Karpas-422 (cell line): ENCODE data around the gene CHMP4B. TPM values are rescaled to one million over a fixed set of nuclear protein-coding genes. Genes with fewer than 3 reads are reported as not detected.

ENCODE experiments used
- DNase-seq: peaks from one replicate; pipeline ENCODE4 v3.0.0-alpha.2; 2015
- H2AFZ ChIP-seq: fragments of 200-600 bp; sonication (generic); 2 replicates; pipeline ENCODE4 v1.6.1; 2014; ENCODE audit warnings: antibody characterized with exemption, low read length, mixed read lengths
- H3K27ac ChIP-seq: fragments of 200-600 bp; sonication (generic); 2 replicates; pipeline ENCODE4 v1.5.1; 2014; ENCODE audit warnings: mild to moderate bottlenecking, low read length, moderate library complexity
- H3K27me3 ChIP-seq: fragments of 200-600 bp; sonication (generic); 2 replicates; pipeline ENCODE4 v1.6.1; 2014; ENCODE audit warnings: low read length, mixed read lengths
- H3K36me3 ChIP-seq: fragments of 200-600 bp; sonication (generic); 2 replicates; pipeline ENCODE4 v1.6.1; 2014; ENCODE audit warnings: low read length, mixed read lengths; ENCODE audit not compliant: insufficient read depth
- H3K4me1 ChIP-seq: fragments of 200-600 bp; sonication (generic); 2 replicates; pipeline ENCODE4 v1.6.1; 2014; ENCODE audit warnings: mild to moderate bottlenecking, low read length, mixed read lengths
- H3K4me2 ChIP-seq: fragments of 200-600 bp; sonication (generic); 2 replicates; pipeline ENCODE4 v1.6.1; 2014; ENCODE audit warnings: low read length, low read depth, mild to moderate bottlenecking; ENCODE audit not compliant: poor library complexity, severe bottlenecking
- H3K4me3 ChIP-seq: fragments of 200-600 bp; sonication (generic); 2 replicates; pipeline ENCODE4 v1.5.1; 2014; ENCODE audit warnings: mild to moderate bottlenecking, antibody characterized with exemption, low read length, mixed read lengths
- H3K79me2 ChIP-seq: fragments of 200-600 bp; sonication (generic); 2 replicates; pipeline ENCODE4 v1.6.1; 2014; ENCODE audit warnings: mild to moderate bottlenecking, low read length, mixed read lengths
- H3K9ac ChIP-seq: fragments of 200-600 bp; sonication (generic); 2 replicates; pipeline ENCODE4 v1.6.0; 2014; ENCODE audit warnings: low read length
- H3K9me2 ChIP-seq: fragments of 200-600 bp; sonication (generic), shearing (Covaris generic); replicated peaks from 2 replicates; pipeline ENCODE4 v1.6.0; 2014; ENCODE audit warnings: mild to moderate bottlenecking, low read length, moderate library complexity; ENCODE audit not compliant: insufficient read depth
- H3K9me3 ChIP-seq: fragments of 300-700, 200-600 bp; sonication (generic); 2 replicates; pipeline ENCODE4 v1.6.1; 2014; ENCODE audit warnings: low read length, mixed read lengths
- H4K20me1 ChIP-seq: fragments of 200-600 bp; sonication (generic); 2 replicates; pipeline ENCODE4 v1.6.1; 2014; ENCODE audit warnings: mild to moderate bottlenecking, antibody characterized with exemption, low read length, low read depth; ENCODE audit not compliant: insufficient read depth
- total RNA-seq: library from RNA; depleted of rRNA; stranded (reverse); fragments of >200 nt; shearing (Covaris generic); gene quantifications from 2 replicates; pipeline ENCODE4 v1.2.3, GENCODE V29; 2014; ENCODE audit warnings: low replicate concordance

The CHMP4B gene
- total RNA-seq, 1 experiment from 2014 or later = 33.8 TPM

- Histone ChIP-seq H3K9me2 (no peaks in the 10 kb centered on the region), H2AFZ (no peak overlapping the region), H3K9me3 (no peaks in the 10 kb centered on the region), H3K27ac (no peak overlapping the region), H3K4me3 (no peak overlapping the region), H3K79me2 (peaks cover 98% of the 10 kb centered on the region), H3K4me1 (peaks cover 24% of the 10 kb centered on the region), H3K36me3 (peaks cover 6% of the 10 kb centered on the region; the same call in 1 of the 2 replicates), H4K20me1 (peaks cover 9% of the 10 kb centered on the region; the same call in 1 of the 2 replicates), H3K27me3 (no peaks in the 10 kb centered on the region), H3K4me2 (no peak overlapping the region), H3K9ac (no peak overlapping the region)
- DNase-seq = no peak
Observed at GRCh38 chr20:33832103-33832804, 21.1 kb downstream of the CHMP4B start.

GRCh38 chr20:33833333-33833732, 22.2 kb downstream of the CHMP4B start:
- Histone ChIP-seq H4K20me1 (peaks cover 5% of the 10 kb centered on the region; the same call in 1 of the 2 replicates), H3K9me3 (no peaks in the 10 kb centered on the region)
- DNase-seq = no peak

GRCh38 chr20:33835615-33836172, 24.5 kb downstream of the CHMP4B start:
- DNase-seq = no peak
- Histone ChIP-seq H3K9ac (no peak overlapping the region), H3K4me2 (no peak overlapping the region), H2AFZ (no peak overlapping the region), H3K79me2 (peaks cover 98% of the 10 kb centered on the region), H3K4me3 (no peak overlapping the region), H4K20me1 (peaks cover 4% of the 10 kb centered on the region; the same call in 1 of the 2 replicates), H3K27me3 (no peaks in the 10 kb centered on the region), H3K4me1 (peaks cover 37% of the 10 kb centered on the region), H3K27ac (no peak overlapping the region), H3K9me2 (no peaks in the 10 kb centered on the region), H3K9me3 (no peaks in the 10 kb centered on the region), H3K36me3 (peaks cover 6% of the 10 kb centered on the region; the same call in 1 of the 2 replicates)

More at GRCh38 chr20:33833333-33833732, 22.2 kb downstream of the CHMP4B start:
- Histone ChIP-seq H3K27ac (no peak overlapping the region), H3K4me3 (no peak overlapping the region), H3K9ac (no peak overlapping the region), H3K79me2 (peaks cover 98% of the 10 kb centered on the region), H3K4me2 (no peak overlapping the region), H3K27me3 (no peaks in the 10 kb centered on the region), H3K9me2 (no peaks in the 10 kb centered on the region), H3K36me3 (peaks cover 6% of the 10 kb centered on the region; the same call in 1 of the 2 replicates), H3K4me1 (peaks cover 24% of the 10 kb centered on the region), H2AFZ (no peak overlapping the region)

DNA sequence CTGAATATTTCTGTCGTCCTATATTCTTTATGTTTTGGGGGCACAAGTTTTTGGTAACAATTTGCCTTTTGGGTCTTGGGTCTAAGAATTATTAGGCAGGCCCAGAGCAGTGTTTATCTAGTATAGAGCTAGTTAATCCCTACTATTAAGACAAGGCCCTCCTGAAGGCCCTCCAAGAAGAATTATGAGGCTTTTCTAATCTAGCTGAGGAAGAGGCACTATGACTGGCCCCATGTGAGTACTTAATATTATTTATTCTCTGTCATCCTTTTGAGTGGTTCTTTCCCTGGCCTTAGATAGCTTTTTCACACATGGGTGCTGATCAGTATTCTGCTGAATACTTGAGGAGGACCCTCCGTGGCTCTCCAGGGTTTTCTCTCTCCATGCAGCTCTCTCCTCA, 25.1 kb downstream of the CHMP4B start:
- Histone ChIP-seq H3K4me2 (no peak overlapping the region), H2AFZ (no peak overlapping the region), H3K9ac (no peak overlapping the region), H3K27ac (no peak overlapping the region), H3K27me3 (no peaks in the 10 kb centered on the region), H3K4me1 (peaks cover 43% of the 10 kb centered on the region), H3K9me2 (no peaks in the 10 kb centered on the region), H3K9me3 (no peaks in the 10 kb centered on the region), H3K36me3 (peaks cover 6% of the 10 kb centered on the region; the same call in 1 of the 2 replicates), H3K4me3 (no peak overlapping the region), H3K79me2 (peaks cover 98% of the 10 kb centered on the region), H4K20me1 (peaks cover 4% of the 10 kb centered on the region; the same call in 1 of the 2 replicates)
- no peak for DNase-seq

DNA sequence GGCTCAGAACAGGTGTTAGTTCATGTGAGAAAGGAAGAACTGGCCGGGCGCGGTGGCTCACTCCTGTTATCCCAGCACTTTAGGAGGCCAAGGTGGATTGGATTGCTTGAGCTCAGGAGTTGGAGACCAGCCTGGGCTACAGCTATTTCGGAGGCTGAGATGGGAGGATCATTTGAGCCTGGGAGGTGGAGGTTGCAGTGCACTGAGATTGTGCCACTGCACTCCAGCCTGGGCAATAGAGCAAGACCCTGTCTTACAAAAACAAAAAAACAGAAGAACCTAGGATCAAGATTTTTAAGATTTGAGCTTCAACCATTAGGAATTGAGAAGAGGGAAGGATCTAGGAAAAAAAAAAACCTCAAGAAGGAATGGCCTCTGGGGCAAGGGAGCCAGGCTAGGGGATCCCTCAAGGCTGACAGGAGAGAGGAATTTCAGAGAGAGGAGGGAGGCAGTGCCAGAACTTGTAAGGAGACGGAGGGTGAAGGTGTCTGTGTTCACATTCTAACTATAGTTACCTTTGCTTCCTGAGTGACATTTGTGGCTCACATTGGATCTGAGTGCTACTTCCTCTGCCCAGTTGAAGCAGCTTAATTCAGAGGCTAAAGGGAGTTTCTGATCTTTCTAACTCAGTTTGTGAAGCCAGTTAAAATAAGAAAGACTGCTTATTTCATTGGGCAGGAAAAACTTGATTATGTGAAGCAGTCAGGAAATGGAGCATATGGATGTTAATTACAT, 26.1 kb downstream of the CHMP4B start:
- no peak overlapping the region for H3K4me3 ChIP-seq
- H2AFZ ChIP-seq = no peak overlapping the region
- H3K9me3 ChIP-seq = no peaks in the 10 kb centered on the region
- H3K9me2 ChIP-seq = no peaks in the 10 kb centered on the region
- H3K9ac ChIP-seq = no peak overlapping the region
- no peaks in the 10 kb centered on the region for H3K27me3 ChIP-seq
- H3K27ac ChIP-seq = no peak overlapping the region
- no peak for DNase-seq
- peaks cover 5% of the 10 kb centered on the region; the same call in 1 of the 2 replicates for H3K36me3 ChIP-seq
- peaks cover 9% of the 10 kb centered on the region; the same call in 1 of the 2 replicates for H4K20me1 ChIP-seq
- peaks cover 98% of the 10 kb centered on the region for H3K79me2 ChIP-seq
- peaks cover 53% of the 10 kb centered on the region for H3K4me1 ChIP-seq
- H3K4me2 ChIP-seq = no peak overlapping the region

DNA sequence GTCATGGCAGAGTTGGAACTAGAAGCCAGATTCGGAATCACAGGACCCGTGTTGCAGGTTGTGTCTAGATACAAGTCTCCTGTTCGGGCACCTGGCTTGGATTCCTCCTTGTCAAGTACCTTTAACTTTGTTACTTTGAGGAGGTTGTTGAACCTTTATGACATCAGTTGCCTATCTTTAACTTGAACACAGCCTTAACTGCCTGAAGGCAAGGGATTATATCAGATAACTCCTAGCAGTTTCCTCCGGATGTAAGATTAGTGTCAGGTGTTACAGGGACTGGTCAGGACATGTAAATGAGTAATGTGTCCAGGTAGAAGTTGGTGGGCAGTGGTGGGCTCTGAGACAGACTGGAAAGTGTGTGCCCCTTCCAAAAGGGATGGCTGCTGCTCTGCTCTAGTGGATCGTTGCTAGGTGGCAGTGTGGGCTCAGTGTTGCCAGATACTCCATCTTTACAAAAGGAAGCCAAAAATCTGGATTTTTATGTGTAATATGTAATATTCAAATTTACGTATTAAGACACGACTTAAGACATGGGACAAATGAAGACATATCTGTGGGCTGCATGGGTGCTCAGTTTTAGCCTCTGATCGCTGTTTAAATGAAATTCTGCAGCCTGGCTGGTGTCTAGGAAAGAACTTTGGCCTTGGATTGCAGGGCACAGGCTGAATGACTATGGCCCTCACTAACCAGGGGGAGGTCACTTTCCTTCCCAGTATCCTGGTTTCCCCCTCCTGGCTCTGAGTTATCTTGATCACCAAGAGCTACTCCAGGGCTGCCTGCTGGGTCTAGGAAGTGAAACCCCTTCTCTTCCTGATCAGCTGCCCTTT, 27.1 kb downstream of the CHMP4B start:
- Histone ChIP-seq H4K20me1 (peaks cover 9% of the 10 kb centered on the region; the same call in 1 of the 2 replicates), H3K4me2 (no peak overlapping the region), H3K36me3 (peaks cover 4% of the 10 kb centered on the region; the same call in 1 of the 2 replicates), H3K4me3 (no peak overlapping the region), H3K4me1 (peaks cover 63% of the 10 kb centered on the region), H3K9me2 (no peaks in the 10 kb centered on the region), H3K79me2 (peaks cover 100% of the 10 kb centered on the region), H2AFZ (no peak overlapping the region), H3K9me3 (no peaks in the 10 kb centered on the region), H3K27ac (no peak overlapping the region), H3K27me3 (no peaks in the 10 kb centered on the region), H3K9ac (no peak overlapping the region)
- DNase-seq = no peak

GRCh38 chr20:33839591-33839990, 28.4 kb downstream of the CHMP4B start:
- no peak overlapping the region for H3K27ac ChIP-seq
- no peaks in the 10 kb centered on the region for H3K36me3 ChIP-seq
- H2AFZ ChIP-seq = no peak overlapping the region
- peaks cover 100% of the 10 kb centered on the region for H3K79me2 ChIP-seq
- H3K9me3 ChIP-seq = no peaks in the 10 kb centered on the region
- peaks cover 68% of the 10 kb centered on the region for H3K4me1 ChIP-seq
- no peak overlapping the region for H3K4me2 ChIP-seq
- H3K9ac ChIP-seq = no peak overlapping the region
- no peak overlapping the region for H3K4me3 ChIP-seq
- no peak for DNase-seq
- no peaks in the 10 kb centered on the region for H3K27me3 ChIP-seq
- no peaks in the 10 kb centered on the region for H3K9me2 ChIP-seq
- H4K20me1 ChIP-seq = peaks cover 9% of the 10 kb centered on the region; the same call in 1 of the 2 replicates
